Measurements from ENCODE around the gene OS9.

Gene OS9

DNA sequence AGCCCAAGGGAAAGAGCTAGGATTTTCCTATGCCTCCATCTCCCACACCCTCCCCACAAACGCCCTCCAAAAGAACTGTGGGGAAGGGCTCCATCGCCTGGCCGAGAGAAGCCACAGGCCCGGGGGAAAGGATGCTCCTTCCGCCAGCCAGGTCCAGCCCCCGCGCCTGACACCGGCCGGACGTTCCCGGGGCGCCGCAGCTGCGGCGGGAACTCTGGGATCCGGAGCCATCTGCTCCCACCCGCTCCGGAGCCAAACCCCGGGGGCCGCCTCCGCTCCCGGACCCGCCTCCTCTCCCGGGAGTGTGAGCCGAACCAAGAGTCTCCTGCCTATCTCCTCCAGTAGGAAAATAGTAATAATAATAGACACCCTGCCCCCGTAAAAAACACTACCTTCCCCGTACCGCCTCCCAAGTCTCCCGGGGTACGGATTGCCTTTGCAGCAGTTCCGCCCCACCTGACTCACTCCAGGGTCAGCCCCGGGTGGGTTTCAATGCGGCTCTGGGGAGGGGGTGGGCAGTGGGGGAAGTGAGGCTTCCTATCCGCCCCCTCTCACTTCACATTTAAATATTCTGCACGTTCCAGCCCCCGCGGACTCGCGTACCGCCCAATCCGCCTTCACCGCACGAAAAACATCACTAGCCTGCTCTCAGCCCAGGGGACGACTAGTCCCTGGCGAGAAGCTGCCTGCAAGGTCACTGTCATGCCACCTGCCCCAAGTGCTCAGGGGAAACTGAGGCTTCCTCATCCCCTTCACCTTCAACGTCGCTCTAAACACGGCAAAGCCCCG lies 42.2 kb downstream of the OS9 start:
- DNase-seq (ENCODE audit: low spot score), result peak; percentile 69

DNA sequence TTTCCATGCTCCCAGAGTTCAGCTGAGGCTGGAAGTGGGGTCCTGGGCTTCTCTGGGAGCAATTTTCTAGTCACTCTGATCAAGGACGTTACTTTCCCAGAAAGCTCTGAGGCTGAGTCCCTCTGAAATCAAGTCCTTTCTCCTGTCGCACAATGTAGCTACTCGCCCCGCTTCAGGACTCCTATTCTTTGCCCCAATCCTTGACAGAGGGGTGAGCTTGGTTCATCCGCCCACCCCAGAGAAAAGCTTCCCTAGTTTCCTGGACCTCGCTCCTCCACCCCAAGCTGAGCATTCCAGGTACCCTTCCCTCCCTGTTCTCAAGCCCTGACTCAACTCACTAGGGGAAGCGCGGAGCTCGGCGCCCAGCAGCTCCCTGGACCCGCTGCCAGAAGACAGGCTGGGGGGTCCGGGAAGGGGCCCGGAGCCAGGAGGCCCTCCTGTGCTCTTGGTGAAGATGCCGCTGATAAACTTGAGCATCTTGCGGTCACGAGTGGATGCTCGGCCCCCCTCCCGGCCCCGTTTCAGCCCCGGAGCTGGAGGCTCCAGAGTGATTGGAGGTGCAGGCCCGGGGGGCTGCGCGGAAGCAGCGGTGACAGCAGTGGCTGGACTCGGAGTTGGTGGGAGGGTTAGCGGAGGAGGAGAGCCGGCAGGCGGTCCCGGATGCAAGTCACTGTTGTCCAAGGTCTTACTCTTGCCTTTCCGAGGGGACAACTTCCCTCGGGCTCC lies 43.0 kb downstream of the OS9 start:
- no peak for DNase-seq (ENCODE audit: low spot score)

DNA sequence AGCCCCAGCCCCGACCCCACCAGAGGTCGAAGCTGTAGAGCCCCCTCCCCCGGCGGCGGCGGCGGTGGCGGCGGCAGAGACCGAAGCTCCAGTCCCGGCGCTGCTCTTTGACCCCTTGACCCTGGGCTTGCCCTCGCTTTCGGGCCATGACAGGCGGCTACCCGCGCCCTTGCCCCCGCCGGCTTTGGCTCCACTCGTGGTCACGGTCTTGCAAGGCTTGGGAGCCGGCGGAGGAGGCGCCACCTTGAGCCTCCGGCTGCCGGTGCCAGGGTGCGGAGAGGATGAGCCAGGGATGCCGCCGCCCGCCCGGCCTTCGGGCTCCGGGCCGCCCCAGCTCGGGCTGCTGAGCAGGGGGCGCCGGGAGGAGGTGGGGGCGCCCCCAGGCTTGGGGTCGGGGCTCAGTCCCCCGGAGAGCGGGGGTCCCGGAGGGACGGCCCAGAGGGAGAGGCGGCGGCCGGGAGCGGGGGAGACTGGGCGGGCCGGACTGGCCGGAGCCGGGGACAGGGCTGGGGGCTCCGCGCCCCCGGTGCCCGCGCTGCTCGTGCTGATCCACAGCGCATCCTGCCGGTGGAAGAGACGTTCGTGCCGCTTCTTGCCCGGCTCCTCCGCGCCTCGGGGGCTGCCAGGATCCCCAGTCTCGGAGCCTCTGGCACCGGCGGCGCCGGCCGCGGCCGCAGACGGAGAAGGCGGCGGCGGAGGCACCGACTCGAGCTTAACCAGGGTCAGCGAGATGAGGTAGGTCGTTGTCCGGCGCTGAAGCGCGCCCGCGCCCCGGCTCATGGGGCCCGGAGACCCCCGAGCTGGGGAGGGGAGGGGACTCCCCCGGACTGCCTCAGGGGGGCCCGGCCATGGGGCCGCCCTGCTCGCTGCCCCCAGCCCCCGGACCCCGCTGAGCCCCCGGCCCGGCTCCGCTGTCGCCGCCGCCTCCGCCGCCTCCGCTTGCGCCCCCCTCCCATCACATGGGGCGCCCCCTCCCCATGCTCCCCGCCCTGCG lies 43.8 kb downstream of the OS9 start:
- no peak for DNase-seq (ENCODE audit: low spot score)

GRCh38 chr12:57738661-57739237 lies 44.8 kb downstream of the OS9 start, which contains the start of gene AGAP2:
Gene AGAP2 (minus strand): TSS chr12:57738742. CDS start chr12:57738246, 496 bp downstream.
- no peak for DNase-seq (ENCODE audit: low spot score)

DNA sequence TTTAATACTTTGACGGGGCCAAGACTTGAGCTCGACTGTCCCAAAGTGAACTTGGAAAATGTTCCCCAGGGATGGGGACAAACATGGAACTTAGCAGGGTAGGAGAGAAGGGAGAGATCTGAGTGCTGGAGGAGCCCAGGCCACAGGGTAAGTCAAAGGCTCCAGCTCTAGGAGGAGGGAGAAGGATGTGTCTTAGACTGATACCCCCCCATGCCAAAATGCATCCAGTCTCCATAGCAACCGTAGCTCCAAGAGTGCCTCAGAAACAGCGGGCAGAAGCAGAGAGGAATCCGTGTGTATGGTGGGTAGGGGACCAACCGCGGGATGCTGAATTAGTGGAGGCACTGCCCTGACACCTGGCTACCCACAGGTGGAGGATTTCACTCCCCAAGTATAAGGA lies 45.5 kb downstream of the OS9 start:
- no peak for DNase-seq (ENCODE audit: low spot score)

DNA sequence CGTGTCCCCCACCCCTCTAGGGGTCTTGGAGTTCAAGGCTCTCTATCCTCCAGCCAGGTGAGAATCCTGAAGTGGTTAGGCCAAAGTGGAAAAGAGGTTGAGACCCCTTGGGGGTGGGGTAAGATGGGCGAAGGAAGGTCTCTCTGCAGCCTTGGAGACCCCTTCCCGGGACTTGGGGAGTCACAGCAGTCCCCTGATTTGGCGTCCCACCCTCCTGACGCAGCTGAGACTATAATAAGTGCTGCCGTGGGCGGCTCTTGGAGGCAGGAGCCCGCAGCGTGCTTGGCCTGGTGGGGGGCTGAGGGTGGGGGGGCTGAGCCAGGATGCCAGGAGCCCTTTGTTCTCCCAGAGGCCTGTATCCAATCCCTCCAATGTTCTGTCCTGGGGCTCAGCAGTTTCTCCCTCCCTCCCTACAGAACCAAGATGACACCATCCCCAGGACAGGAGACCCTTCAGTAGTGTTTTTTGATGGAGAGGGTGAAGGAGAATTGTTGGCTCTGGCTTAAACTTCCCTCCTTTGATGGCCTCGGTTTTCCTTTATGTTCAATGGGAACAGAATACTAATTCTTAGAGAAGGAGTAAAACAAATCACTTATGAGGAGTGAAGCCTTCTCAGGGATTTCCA lies 46.1 kb downstream of the OS9 start:
- no peak for DNase-seq (ENCODE audit: low spot score)

GRCh38 chr12:57740656-57741412 lies 46.9 kb downstream of the OS9 start:
- no peak for DNase-seq (ENCODE audit: low spot score)

DNA sequence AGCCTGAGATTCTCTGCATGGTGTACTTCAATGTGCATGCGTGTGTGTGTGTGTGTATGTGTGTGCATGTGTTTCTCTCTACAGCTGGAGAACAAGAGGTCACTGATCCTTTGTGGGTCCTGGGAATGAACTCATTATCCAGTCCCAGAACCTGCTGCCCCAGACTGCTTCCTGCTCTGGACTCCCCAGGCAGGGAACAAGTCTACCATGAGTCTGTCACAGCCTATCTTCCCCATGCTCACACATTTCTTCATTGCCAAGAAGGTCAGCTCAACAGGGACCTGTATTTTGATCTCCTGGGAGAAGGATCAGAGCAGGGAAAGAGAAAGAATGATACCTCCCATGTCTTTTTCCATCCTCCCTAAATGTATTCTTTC lies 47.5 kb downstream of the OS9 start:
- DNase-seq (ENCODE audit: low spot score), result no peak

DNA sequence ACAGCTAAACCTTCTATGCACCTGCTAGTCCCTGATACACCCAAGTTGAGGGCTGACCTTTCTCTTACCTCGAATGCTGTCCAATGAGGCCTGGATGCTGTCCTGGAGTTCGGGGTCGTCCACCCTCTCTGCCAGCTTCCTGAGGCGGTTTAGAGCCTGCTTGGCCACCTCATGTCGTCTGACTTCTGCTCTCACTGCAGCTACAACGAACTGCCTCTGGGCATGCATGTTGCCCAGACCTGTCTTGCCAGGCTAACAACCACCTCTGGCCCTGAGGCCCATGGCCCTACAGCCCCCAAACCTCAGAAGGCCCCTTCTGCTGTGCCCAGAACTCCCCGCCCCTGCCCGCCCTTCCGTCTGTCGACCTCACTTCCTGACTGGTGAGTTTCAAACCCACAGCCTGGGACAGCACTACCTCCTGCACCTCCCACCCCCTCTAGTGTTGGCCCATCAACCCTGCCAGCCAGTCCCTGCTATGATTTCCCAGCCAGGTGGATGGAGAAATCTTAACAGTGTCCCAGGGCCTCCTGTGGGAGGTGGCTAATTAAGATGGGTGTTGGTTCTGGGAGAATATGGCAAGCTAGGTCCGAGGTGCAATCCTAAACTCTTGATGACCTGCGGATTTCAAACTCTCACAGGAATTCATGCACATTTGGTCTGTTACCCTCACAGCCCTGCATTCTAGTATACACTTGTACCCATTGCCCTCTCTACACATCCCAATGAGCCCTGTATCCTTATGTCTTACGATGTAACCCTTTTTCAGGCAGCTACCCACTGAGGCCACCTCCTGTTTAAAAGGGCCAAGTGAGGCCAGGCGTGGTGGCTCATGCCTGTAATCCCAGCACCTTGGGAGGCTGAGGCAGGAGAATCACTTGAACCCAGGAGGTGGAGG lies 48.2 kb downstream of the OS9 start:
- no peak for DNase-seq (ENCODE audit: low spot score)

GRCh38 chr12:57743769-57744168 lies 49.8 kb downstream of the OS9 start:
- no peak for DNase-seq (ENCODE audit: low spot score)

GRCh38 chr12:57744194-57744776 lies 50.4 kb downstream of the OS9 start:
- DNase-seq (ENCODE audit: low spot score), result peak; percentile 87

DNA sequence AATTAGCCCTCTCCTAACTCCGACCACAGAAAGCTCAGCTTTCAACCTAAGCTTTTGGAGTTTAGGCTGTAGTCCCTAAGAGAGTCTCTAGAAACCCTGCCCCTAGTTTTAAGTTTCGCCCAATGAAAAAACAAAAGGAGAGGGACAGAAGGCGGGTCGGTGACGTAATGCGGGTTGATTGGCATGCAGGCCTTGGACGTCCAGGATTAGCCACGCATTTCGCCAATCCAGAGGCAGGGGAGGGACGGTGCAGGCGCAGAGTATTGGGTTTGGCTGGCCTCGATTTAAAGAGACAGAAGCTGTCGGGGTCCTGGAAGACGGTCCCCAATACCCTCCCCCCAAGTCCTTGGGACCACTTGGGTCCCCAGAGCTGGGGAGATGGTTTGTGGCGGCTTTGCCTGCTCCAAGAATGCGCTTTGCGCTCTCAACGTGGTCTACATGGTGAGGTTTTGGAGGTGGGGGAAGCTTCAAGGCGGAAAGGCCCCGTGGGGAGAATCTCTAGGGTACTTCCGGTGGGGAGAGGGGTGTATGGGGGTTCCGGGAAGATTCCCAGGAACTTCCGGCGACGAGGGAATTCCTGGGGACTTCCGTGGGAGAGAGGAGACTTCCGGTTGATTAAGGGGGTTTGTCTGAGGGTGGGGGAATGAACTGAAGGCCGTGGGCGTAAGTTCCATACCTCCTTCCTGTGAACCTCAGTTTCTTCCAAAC lies 51.0 kb downstream of the OS9 start, which contains the start of gene TSPAN31:
Gene TSPAN31, plus strand, starts transcription at position 263 of the 708 bp plus-strand sequence. Its CDS starts 116 bp downstream, at position 379.
- peak; percentile 99 for DNase-seq (ENCODE audit: low spot score)

DNA sequence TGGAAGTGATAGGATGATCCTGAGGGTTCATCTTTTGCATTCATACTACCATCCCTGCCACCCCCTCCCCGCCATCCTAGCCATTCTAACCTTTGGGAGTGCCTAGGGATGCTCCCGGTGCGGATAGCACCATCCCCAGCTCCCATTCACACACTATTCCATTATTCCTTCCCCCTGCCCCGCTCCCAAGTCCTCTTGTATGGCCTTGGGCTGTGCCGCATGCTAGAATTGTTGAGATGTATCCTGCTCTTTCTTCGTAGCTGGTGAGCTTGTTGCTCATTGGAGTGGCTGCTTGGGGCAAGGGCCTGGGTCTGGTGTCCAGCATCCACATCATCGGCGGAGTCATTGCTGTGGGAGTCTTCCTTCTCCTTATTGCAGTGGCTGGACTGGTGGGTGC lies 51.6 kb downstream of the OS9 start:
- peak; percentile 62 for DNase-seq (ENCODE audit: low spot score)

DNA sequence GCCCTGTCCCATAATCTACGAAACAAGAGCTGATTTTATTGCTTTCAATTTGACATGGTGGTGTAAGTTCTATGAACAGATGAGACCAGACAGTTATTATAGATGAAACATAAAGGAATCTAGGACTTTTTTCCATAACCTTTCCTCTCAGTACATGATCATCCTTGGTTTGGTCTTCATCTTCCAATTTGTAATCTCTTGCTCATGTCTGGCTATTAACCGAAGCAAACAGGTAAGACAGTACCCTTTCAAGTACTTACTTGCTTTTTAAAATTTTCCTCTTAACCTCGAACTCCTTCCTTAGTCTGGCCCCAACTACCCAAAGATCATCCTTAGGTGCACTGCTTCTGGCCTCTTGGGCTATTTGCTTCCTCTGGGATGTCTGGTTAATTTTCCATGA lies 52.1 kb downstream of the OS9 start:
- DNase-seq (ENCODE audit: low spot score), result no peak

- DNase-seq (ENCODE audit: low spot score), result no peak
Observed at GRCh38 chr12:57749061-57749460, 55.1 kb downstream of the OS9 start.

GRCh38 chr12:57750561-57751431 lies 56.9 kb downstream of the OS9 start:
- DNase-seq (ENCODE audit: low spot score), result peak; percentile 41

- no peak for DNase-seq (ENCODE audit: low spot score)
Observed at GRCh38 chr12:57751432-57751787, 57.5 kb downstream of the OS9 start.

Data from RKO (cell line).